ENCODE data around the gene CX3CL1.

DNA sequence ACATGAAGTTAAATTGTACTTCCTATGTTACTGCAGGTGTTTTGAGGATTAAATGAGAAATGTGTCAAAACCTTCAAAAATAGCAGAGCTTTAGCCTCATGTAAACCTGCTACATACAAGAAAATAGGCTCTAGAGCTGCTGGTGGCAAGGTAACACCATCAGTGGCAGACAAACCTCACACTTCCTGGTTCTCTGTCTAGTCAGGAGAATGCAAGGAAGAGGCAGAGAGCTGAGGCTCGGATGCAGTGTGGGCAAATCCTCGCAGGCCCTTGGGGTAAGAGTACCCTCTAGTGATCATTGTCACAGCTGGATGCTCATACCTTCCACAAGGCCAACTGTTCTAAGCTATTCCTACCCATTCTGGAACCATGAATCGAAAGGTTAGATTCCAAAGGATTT is 60.7 kb downstream of the CX3CL1 start:
- TF ChIP-seq, protein P1, sequence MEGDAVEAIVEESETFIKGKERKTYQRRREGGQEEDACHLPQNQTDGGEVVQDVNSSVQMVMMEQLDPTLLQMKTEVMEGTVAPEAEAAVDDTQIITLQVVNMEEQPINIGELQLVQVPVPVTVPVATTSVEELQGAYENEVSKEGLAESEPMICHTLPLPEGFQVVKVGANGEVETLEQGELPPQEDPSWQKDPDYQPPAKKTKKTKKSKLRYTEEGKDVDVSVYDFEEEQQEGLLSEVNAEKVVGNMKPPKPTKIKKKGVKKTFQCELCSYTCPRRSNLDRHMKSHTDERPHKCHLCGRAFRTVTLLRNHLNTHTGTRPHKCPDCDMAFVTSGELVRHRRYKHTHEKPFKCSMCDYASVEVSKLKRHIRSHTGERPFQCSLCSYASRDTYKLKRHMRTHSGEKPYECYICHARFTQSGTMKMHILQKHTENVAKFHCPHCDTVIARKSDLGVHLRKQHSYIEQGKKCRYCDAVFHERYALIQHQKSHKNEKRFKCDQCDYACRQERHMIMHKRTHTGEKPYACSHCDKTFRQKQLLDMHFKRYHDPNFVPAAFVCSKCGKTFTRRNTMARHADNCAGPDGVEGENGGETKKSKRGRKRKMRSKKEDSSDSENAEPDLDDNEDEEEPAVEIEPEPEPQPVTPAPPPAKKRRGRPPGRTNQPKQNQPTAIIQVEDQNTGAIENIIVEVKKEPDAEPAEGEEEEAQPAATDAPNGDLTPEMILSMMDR (conservative IDR thresholded peaks at IDR 0.05; ENCODE audit: low read length): no peak
- TF ChIP-seq EZH2phosphoT487 (IDR thresholded peaks at IDR 0.05; ENCODE audit: borderline replicate concordance, low read depth, low read length): no peak

Data from OCI-LY7 (cell line).